GM21717 (cell line): Measurements from ENCODE around the gene GPR152.
"Not testable (repeated sequence)": the region's sequence is repeated elsewhere in the genome, so short reads cannot be mapped to it uniquely, and the experiment has no call there.

Experiments
- ATAC-seq: cut with Tn5 transposase; IDR thresholded peaks from one replicate; pipeline ENCODE4 v1.9.1; 2021; ENCODE audit warnings: mild to moderate bottlenecking, moderate library complexity; ENCODE audit not compliant: unreplicated experiment

The GPR152 gene

GRCh38 chr11:67489203-67489884 lies 36.8 kb upstream of the GPR152 start:
- no peak for ATAC-seq

GRCh38 chr11:67486481-67487195 lies 34.1 kb upstream of the GPR152 start:
- ATAC-seq, result no peak

- ATAC-seq, result not testable (repeated sequence)
Observed at GRCh38 chr11:67485873-67486361, 33.4 kb upstream of the GPR152 start.

- no peak for ATAC-seq
Observed at GRCh38 chr11:67484847-67485311, 32.4 kb upstream of the GPR152 start.

GRCh38 chr11:67483831-67484665 lies 31.5 kb upstream of the GPR152 start:
- ATAC-seq, result no peak

- peak; percentile 51 for ATAC-seq
Observed at GRCh38 chr11:67482827-67483798, 30.6 kb upstream of the GPR152 start, which contains the start of gene AIP. TSS of gene AIP (plus strand) at chr11:67483026. CDS start at chr11:67483159, 133 bp downstream.

GRCh38 chr11:67482275-67482826 lies 29.8 kb upstream of the GPR152 start:
- ATAC-seq, result no peak

GRCh38 chr11:67477344-67478050 lies 25.0 kb upstream of the GPR152 start:
- ATAC-seq, result not testable (repeated sequence)

GRCh38 chr11:67476692-67477091 lies 24.2 kb upstream of the GPR152 start:
- not testable (repeated sequence) for ATAC-seq

- ATAC-seq, result no peak
Observed at GRCh38 chr11:67472882-67473281, 20.4 kb upstream of the GPR152 start.

GRCh38 chr11:67470337-67471002 lies 17.9 kb upstream of the GPR152 start:
- ATAC-seq, result no peak

- no peak for ATAC-seq
Observed at GRCh38 chr11:67469508-67469811, 16.9 kb upstream of the GPR152 start.

- ATAC-seq, result peak; percentile 65
Observed at GRCh38 chr11:67468759-67469507, 16.4 kb upstream of the GPR152 start, which contains the start of gene TMEM134. TSS of gene TMEM134 (minus strand) at chr11:67469251. CDS start at chr11:67469192, 59 bp downstream.

- ATAC-seq, result no peak
Observed at GRCh38 chr11:67468456-67468758, 15.9 kb upstream of the GPR152 start.

GRCh38 chr11:67468056-67468455 lies 15.5 kb upstream of the GPR152 start:
- no peak for ATAC-seq

- no peak for ATAC-seq
Observed at GRCh38 chr11:67466962-67467771, 14.6 kb upstream of the GPR152 start.

- no peak for ATAC-seq
Observed at GRCh38 chr11:67466367-67466766, 13.8 kb upstream of the GPR152 start.
